ENCODE results near the gene CSTF3. TPM values are rescaled to one million over a fixed set of nuclear protein-coding genes. Genes with fewer than 3 reads are reported as not detected.
A peak's percentile ranks its signal among the peaks of the same experiment; 100 is the strongest.

The CSTF3 gene
- total RNA-seq, 4 donors from 2014 or later, result 8.0 to 21.0 (median 12.5) TPM

- Histone ChIP-seq H3K4me1 (peaks cover 3 to 35% (median 16%) of the 10 kb centered on the region in 4 donors), H3K9me3 (no peaks in the 10 kb centered on the region), H3K27ac (peak overlapping the region; percentile 90 to 98 (median 98)), H3K36me3 (peaks cover 0 to 20% (median 0%) of the 10 kb centered on the region in 3 donors), H3K4me3 (peak overlapping the region; percentile 72 to 95 (median 86)), H3K27me3 (no peaks in the 10 kb centered on the region)
- no peak for TF ChIP-seq EP300 (IDR thresholded peaks at IDR 0.05)
- no peak for TF ChIP-seq CTCF (IDR thresholded peaks at IDR 0.05)
- TF ChIP-seq POLR2A (IDR thresholded peaks at IDR 0.05), result no peak
- no peak for DNase-seq (ENCODE audit: low spot score in 2 of 2)
- WGBS, 2 donors, result 2 to 3% methylated on average over 27 to 29 of the region's 30 CpGs
Measured at GRCh38 chr11:33040033-33040861, 121.0 kb downstream of the CSTF3 start.

- Histone ChIP-seq H3K4me3 (peak within 1 kb of the TSS; percentile 72 to 95 (median 86)), H3K4me1 (peaks cover 3 to 35% (median 16%) of the 10 kb centered on the region in 4 donors), H3K36me3 (peaks cover 0 to 12% (median 0%) of the 10 kb centered on the region in 3 donors), H3K27me3 (no peaks in the 10 kb centered on the region), H3K27ac (peak within 1 kb of the TSS; percentile 90 to 98 (median 98)), H3K9me3 (no peaks in the 10 kb centered on the region)
- DNase-seq (ENCODE audit: low spot score in 2 of 2), result peak; percentile 78 to 88
- peak in 2 of 5 experiments; percentile 18 to 35 for TF ChIP-seq CTCF (IDR thresholded peaks at IDR 0.05)
- TF ChIP-seq POLR2A (IDR thresholded peaks at IDR 0.05), result peak; percentile 62 to 75
- TF ChIP-seq EP300 (IDR thresholded peaks at IDR 0.05), result peak; percentile 16 to 83
- 0 to 1% methylated on average over 56 to 71 of the region's 84 CpGs for WGBS, 2 donors
Measured at GRCh38 chr11:33039274-33040032, 121.8 kb downstream of the CSTF3 start, which contains the start of gene TCP11L1. TCP11L1 (plus strand) TSS chr11:33039572; CDS start chr11:33043774, 4,202 bp downstream.

GRCh38 chr11:33035011-33035410 lies 126.3 kb downstream of the CSTF3 start:
- Histone ChIP-seq H3K27ac (no peak overlapping the region), H3K4me3 (no peak overlapping the region), H3K9me3 (no peaks in the 10 kb centered on the region), H3K4me1 (peaks cover 0 to under 1% (median 0%) of the 10 kb centered on the region in 4 donors), H3K36me3 (peaks cover 0 to 5% (median 0%) of the 10 kb centered on the region in 3 donors), H3K27me3 (no peaks in the 10 kb centered on the region)
- WGBS, 2 donors, result 89 to 100% methylated on average over 1 of the region's 1 CpG
- TF ChIP-seq POLR2A (IDR thresholded peaks at IDR 0.05) (no peak), CTCF (IDR thresholded peaks at IDR 0.05) (no peak), EP300 (IDR thresholded peaks at IDR 0.05) (no peak)
- DNase-seq (ENCODE audit: low spot score in 2 of 2), result no peak

Small RNAs within 50 kb of the gene (small RNA-seq; reads per million reads assigned to genes)
- gene RF00019, result not detected

Other genes starting within 250 kb of the CSTF3 start
- gene DEPDC7, start 145.6 kb downstream of the CSTF3 start, total RNA-seq, result 10 to 100 TPM in 1 of 4 donors, 1 to 10 TPM in 3; 6.9 to 12.2 (median 9.1) TPM
- 100 to 1,000 TPM in 1 of 4 donors, 10 to 100 TPM in 3; 45.9 to 122 (median 61.8) TPM for gene TCP11L1, start 121.9 kb downstream of the CSTF3 start, total RNA-seq
- gene HIPK3, start 95.9 kb upstream of the CSTF3 start, total RNA-seq, result 100 to 1,000 TPM; 212 to 302 (median 246) TPM
- gene KIAA1549L, start 214.6 kb upstream of the CSTF3 start, total RNA-seq, result 1 to 10 TPM; 4.2 to 9.6 (median 5.7) TPM

Data from tibial nerve (tissue), 4 donors.